ENCODE data around the gene ZNF202.
"Not testable (repeated sequence)": the region's sequence is repeated elsewhere in the genome, so short reads cannot be mapped to it uniquely, and the experiment has no call there.

ZNF202 gene

GRCh38 chr11:123741159-123742030 is at the start of gene ZNF202:
Gene ZNF202, minus strand, starts transcription at chr11:123741660. Its CDS starts 10,772 bp downstream, at chr11:123730888.
- peak; percentile 81 to 92 for DNase-seq

DNA sequence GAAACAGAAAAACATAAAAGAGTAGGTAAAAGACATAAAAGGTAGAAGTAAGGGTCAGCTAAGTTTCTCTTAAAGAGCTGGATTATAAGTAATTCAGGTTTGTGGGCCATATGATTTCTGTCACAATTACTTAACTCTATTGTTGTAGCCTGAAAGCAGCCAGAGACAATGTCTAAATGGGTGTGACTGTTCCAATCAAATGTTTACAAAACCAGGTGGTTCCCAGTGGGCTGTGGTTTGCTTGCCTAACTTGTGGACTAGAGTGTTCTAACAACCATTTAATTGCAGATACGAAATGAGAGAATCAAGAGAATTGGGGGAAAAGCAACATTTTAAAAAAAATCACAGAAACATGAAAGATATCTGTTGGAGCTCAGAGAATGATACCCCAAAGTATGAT is 42.1 kb upstream of the ZNF202 start:
- DNase-seq: no peak

- DNase-seq: no peak
Measured at GRCh38 chr11:123778511-123778910, 37.1 kb upstream of the ZNF202 start.

DNA sequence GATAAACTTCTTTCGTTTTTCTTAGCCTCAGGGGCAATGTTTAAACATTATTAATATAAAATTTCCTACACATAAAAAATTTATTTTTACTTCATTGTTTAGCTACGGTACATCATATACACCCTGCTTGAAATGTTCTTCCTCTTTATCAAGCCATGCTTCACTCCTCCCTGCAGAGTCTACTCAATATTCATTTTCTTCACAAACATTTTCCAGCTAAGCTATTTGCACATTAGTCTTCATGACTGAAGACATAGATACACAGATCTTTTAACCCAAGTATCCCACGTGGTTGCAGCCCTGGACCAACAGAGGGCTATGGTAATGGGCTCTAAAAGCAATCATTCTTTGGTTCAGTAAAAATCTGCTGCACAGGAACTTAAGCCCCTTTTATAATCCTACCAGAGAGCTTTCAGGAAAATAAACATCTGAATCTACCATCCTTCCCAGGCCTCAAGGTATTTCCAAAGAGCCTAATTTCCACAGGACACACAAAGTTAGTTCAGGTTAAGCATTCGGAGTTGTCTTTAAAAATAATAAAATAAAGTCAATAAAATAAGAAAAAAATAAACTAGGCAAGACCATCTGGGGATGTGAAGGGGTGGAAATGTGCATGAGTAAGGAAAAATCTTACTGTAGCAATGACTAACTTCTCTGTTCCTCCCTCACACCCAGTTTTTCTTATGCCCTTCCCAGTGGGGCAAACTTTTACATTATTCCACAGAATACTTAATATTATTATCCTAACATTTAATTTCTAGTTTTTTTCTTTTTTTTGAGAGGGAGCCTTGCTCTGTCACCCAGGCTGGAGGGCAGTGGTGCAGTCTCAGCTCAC is 34.5 kb upstream of the ZNF202 start:
- peak in 1 of 2 experiments; percentile 31 for DNase-seq

GRCh38 chr11:123775289-123775688 is 33.8 kb upstream of the ZNF202 start:
- DNase-seq: no peak

GRCh38 chr11:123773959-123774358 is 32.5 kb upstream of the ZNF202 start:
- DNase-seq: no peak

DNA sequence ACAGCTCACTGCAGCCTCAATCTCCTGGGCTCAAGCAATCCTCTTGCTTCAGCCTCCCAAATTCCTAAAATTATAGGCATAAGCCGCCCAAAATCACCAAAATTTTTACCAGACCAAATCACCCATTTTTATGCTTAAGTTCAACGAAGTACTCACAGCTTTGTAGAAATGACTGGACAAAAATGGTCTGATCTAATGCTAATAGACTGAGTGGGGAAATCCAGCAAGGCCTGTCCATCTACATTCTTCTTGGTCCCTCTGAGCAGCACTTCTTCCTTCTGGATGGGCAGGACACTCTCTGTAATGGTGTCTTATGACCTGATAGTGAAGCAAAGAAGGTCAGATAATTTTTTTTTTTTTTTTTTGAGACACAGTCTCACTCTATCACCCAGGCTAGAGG is 31.6 kb upstream of the ZNF202 start:
- DNase-seq: no peak

DNA sequence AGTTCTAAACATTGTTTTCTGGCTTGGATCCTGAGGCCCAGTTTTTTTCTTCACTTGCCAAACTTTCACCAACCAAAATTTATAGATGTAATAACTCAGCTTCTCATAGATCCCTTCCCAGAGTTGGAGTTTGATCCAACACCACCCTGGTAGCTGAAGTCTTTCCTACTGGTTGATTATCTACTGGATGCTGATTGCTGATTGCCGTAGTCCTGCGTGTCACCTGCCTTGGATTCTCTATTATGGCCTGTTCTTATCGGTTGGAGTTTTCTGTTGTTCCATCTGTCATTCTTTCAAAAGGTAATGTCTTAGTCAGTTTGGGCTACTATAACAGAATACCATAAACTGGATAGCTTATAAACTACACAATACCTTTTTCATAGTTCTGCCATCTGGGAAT is 30.2 kb upstream of the ZNF202 start:
- no peak for DNase-seq

DNA sequence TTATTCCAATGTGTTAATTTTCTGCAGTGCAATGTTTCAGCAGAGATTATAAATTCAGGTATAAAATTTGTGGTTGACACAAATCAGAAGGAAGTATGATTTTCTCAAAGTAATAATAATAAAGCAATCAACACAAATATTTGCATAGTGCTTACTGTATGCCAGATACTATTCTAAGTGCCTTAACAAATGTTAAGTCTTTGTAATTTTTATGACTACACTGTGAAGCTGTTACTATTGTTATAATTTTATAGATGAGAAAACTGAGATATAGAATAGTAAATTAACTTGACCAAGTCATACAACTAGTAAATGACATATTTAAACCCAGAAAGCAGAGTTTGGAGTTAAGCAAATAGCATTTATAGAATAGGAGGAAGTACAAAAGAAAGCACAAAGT is 29.3 kb upstream of the ZNF202 start:
- DNase-seq: no peak

DNA sequence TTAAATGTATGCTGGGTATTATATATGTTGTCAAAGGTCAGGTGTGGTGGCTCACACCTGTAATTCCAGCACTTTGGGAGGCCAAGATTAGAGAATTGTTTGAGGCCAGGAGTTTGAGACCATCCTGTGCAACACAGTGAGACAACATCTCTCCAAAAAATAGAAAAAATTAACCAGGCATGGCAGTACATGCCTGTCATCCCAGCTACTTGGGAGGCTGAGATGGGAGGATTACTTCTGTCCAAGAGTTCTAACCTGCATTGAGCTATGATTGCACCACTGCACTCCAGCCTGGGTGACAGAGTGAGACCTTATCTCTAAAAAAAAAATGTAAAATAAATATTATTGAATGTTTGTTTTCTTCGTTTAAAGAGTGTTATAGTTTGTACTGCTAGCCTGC is 24.1 kb upstream of the ZNF202 start:
- no peak for DNase-seq

DNA sequence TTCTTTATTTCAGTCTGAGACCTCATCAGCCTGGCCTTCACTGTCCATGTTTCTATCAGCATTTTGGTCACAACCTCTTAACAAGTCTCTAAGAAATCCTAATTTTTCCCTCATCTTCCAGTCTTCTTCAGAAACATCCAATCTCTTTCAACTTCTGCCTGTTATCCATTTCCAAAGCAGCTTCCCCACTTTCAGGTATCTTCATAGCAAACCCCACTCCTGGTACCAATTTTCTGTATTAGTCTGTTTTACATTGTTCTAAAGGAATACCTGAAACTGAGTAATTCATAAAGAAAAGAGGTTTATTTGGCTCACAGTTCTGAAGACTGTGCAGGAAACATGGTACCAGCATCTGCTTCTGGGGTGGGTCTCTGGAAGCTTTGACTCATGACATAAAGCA is 21.0 kb upstream of the ZNF202 start:
- DNase-seq: no peak

DNA sequence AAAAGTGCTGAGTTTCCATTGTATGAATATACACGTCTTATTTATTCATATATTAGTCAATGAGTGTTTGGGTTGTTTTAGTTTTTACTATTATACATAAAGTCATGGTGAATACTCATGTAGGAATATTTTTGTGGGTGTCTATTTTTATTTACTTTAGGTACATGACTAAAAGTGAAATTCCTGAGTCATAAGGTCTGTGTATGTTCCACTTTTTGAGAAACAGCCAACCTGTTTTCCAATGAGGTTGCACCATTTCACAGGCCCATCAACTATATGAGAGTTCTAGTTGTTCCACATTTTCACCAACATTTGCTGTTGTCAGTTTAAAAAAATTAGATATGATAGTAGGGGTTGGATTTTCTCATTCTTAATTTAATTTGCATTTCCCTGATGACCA is 19.4 kb upstream of the ZNF202 start:
- DNase-seq: no peak

DNA sequence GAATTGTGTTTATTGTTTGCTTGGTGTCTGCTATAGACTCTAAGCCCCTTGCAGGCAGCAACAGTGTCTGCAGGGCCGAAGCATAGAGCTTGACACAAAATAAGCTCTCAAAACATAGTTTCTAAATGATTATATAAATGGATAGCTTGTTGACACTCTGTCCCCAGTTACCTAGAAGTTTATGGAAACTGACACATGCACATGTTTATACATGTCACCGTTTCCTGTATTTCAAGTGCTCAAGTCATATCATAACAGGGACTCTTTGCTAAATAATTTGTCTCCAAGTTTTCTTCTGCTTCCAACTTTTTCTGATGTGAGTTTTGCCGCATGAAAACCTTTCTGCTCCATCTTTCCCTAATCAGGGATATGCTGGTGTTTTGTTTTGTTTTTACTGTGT is 16.5 kb upstream of the ZNF202 start:
- DNase-seq: no peak

DNA sequence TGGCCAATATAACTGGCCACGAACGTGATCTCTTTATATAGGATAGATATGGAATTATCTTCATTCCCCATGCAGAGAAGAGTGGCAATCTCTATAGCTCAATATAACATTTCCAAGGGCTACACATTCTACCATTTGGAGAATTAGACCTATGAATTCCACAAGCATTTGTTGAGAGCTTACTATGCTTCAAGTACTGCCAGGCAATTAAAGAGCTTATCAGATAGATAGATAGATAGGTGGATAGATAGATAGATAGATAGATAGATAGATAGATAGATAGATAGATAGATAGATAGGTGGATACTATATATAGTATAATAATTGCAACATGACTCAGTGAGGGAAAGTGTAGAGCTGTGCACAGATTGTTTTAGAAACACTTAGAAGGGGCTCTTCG is 14.4 kb upstream of the ZNF202 start:
- no peak for DNase-seq

GRCh38 chr11:123755344-123755743 is 13.9 kb upstream of the ZNF202 start:
- DNase-seq: no peak

DNA sequence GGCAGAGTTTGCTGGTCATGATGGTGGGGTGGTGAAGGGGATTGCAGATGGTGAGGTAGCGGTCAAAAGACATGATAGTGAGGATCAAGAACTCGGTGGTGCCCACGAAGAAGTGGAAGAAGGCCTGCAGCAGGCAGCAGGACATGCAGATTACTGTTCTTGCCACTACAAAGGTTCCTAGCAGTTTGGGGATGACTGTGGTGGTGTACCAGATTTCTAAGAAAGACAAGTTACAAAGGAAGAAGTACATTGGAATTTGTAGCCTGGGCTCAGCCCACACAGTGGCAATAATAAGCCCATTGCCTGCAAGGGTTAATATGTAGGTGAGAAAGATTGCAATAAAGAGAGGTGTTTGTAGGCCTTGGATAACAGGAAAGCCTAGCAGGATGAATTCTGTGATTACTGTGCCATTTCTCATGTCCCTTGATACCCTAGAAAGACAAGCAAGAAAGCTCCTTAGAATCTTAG is 12.7 kb upstream of the ZNF202 start, which contains the start of gene OR6X1:
OR6X1 (minus strand) TSS at position 418 of the 468 bp plus-strand sequence; CDS start at position 418, 0 bp downstream.
- no peak for DNase-seq

DNA sequence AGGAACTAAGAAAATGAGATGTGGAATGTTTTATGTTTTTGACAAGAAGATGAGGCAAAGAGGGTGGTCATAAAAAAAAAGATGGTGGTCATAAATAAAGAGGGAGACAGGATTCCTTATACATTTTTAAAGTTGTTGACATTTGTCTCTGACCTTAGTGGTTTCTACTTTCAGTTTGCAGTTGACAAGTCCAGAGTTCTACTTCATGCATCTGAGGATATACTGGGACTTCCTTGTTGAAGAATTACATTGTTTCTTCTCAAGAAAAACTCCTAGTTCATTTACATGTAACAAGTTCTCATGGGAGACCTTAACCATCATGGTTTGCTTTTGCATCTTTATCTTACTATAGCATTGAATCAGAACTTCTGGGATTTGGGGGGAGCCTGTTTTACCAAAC is 11.7 kb upstream of the ZNF202 start:
- no peak for DNase-seq

DNA sequence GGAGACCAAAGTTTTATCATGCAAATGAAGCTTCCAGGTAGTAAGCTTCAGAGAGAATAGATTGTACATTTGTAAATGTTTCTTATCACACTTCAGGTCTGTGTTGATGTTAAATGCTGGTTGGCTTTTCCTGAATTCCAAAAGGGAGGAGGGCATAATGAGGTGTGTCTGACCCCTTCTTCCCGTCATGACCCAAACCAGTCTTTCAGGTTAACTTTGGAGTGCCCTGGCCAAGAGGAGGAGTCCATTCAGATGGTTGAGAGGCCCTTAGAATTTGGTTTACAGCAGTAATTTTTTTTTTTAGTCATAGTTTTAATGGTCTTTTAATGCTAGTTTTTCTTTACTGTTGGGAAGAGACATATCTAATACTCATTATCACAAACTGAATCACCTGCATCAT is 10.3 kb upstream of the ZNF202 start:
- no peak for DNase-seq

DNA sequence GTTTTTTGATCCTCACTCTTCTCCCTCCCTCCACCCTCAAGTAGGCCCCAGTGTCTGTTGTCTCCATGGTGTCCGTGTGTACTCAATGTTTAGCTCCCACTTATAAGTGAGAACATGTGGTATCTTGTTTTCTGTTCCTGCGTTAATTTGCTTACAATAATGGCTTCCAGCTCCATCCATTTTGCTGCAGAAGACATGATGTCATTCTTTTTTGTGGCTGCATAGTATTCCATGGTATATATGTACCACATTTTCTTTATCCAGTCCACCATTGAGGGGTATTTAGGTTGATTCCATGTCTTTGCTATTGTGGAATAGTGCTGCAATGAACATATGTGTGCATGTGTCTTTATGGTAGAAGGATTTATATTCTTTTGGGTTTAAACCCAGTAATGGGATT is 6.9 kb upstream of the ZNF202 start:
- not testable (repeated sequence) for DNase-seq

DNA sequence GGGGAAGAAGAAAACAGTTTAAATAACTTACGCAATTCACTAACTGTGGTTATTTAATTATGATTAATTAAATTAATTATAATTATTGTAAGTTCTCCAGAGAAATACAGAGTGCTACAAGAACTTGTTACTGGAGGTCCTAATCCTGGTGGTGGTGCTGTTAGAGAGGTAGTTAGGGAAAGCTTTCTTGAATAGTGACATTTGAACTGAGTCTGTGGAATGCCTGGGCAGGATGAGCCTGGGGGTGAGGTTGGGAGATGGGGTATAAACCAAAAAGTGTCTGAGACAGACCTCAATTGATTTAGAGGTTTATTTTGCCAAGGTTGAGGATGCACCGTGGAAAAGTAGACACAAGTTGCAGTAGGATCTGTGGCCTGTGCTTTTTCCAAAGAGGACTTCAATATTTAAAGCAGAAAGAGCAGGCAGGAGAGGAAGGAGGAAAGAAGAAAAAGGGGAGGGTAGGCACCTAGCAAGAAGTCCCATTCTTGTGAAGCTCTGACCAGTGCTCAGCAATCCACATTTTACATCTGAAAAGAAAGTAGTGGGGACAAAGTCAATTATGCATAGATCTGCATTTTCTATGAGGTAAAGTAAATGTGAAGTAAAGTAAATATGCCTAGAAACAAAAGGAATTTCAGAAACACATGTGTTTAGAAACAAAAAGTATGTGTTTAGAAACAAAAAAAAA is 4.4 kb upstream of the ZNF202 start:
- no peak for DNase-seq

- peak in 1 of 2 experiments; percentile 67 for DNase-seq
Measured at GRCh38 chr11:123742724-123743120, 1.3 kb upstream of the ZNF202 start.

- DNase-seq: peak; percentile 63 to 67
Measured at GRCh38 chr11:123742031-123742723, 717 bp upstream of the ZNF202 start.

DNA sequence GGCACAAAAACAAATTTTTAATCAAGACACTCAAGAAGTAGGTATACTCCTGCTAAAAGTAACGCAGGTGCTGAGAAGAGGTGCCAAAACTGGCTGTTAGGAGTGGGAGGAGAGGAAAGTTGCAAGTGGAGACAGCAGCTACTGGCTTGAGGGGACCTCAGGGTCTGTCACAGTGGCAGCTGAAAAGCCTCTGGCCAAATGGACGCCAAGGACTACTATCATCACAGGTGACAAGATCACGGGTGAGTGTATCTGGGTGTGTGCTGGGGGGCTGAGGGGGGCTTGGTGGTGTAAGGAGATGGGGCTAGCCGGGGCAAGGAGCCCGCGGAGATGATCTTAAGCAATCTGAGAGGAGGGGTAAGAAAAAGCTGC is 687 bp downstream of the ZNF202 start:
- DNase-seq: peak in 1 of 2 experiments; percentile 30

Measured in NCI-H524 (cell line).